Measurements from ENCODE around the gene NAALADL2.

DNA sequence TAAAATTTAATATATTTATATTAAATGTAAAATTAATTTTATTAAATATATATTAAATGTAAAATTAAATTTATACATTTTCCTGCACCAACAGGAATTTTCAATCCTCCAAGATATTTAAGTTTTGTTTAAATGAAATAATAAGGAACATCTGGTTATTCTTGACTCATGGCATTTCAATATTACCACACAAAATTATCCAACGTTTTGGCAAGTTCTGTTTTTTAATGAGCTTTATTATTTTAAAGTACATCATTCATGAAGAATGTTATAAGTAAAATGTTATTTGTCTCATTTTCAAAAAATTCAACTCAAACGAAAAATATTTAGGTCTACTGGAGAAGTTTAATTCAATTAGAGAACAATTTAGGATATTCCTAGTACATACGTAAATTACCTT lies 811.4 kb downstream of the NAALADL2 start:
- TF ChIP-seq, protein P1, sequence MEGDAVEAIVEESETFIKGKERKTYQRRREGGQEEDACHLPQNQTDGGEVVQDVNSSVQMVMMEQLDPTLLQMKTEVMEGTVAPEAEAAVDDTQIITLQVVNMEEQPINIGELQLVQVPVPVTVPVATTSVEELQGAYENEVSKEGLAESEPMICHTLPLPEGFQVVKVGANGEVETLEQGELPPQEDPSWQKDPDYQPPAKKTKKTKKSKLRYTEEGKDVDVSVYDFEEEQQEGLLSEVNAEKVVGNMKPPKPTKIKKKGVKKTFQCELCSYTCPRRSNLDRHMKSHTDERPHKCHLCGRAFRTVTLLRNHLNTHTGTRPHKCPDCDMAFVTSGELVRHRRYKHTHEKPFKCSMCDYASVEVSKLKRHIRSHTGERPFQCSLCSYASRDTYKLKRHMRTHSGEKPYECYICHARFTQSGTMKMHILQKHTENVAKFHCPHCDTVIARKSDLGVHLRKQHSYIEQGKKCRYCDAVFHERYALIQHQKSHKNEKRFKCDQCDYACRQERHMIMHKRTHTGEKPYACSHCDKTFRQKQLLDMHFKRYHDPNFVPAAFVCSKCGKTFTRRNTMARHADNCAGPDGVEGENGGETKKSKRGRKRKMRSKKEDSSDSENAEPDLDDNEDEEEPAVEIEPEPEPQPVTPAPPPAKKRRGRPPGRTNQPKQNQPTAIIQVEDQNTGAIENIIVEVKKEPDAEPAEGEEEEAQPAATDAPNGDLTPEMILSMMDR (IDR thresholded peaks at IDR 0.05) = no peak
- no peak for TF ChIP-seq POLR2A (IDR thresholded peaks at IDR 0.05)
